Neural progenitor cell (in vitro differentiated cells): ENCODE data around the gene TNFRSF18. TPM values are rescaled to one million over a fixed set of nuclear protein-coding genes. Genes with fewer than 3 reads are reported as not detected.

ENCODE experiments used
- DNase-seq: peaks from one replicate; pipeline ENCODE4 v3.0.0-alpha.2; 2016; ENCODE audit warnings: low spot score
- H2AFZ ChIP-seq: fragments of 200-600 bp; sonication (generic); replicated peaks from 2 replicates; pipeline ENCODE4 v1.6.1; 2016; ENCODE audit warnings: antibody characterized with exemption
- H3F3A ChIP-seq: fragments of 200-600 bp; sonication (generic); 2 replicates; pipeline ENCODE4 v1.6.1; 2016; ENCODE audit warnings: antibody characterized with exemption, low read depth
- H3K27ac ChIP-seq: fragments of 200-600 bp; sonication (generic); 2 replicates; pipeline ENCODE4 v1.5.1; 2016; ENCODE audit warnings: mild to moderate bottlenecking
- H3K27me3 ChIP-seq: fragments of 200-600 bp; sonication (generic); 2 replicates; pipeline ENCODE4 v1.6.1; 2016; ENCODE audit warnings: mild to moderate bottlenecking, moderate library complexity
- H3K36me3 ChIP-seq: fragments of 200-600 bp; sonication (generic); 2 replicates; pipeline ENCODE4 v1.5.1; 2016
- H3K4me1 ChIP-seq: fragments of 200-600 bp; sonication (generic); 2 replicates; pipeline ENCODE4 v1.6.1; 2016; ENCODE audit warnings: mixed run types
- H3K4me2 ChIP-seq: fragments of 200-600 bp; sonication (generic); 2 replicates; pipeline ENCODE4 v1.6.1; 2016
- H3K4me3 ChIP-seq: fragments of 200-600 bp; sonication (generic); 2 replicates; pipeline ENCODE4 v1.5.1; 2016
- H3K79me2 ChIP-seq: fragments of 200-600 bp; sonication (generic); 2 replicates; pipeline ENCODE4 v1.6.1; 2016; ENCODE audit warnings: low read depth
- H3K9ac ChIP-seq: fragments of 200-600 bp; sonication (generic); 2 replicates; pipeline ENCODE4 v1.6.1; 2016
- H3K9me3 ChIP-seq: fragments of 200-600 bp; sonication (generic); 2 replicates; pipeline ENCODE4 v1.5.1; 2016; ENCODE audit warnings: low read depth
- H4K20me1 ChIP-seq: fragments of 200-600 bp; sonication (generic); 2 replicates; pipeline ENCODE4 v1.6.1; 2016; ENCODE audit warnings: low read depth
- H3K27ac Mint-ChIP-seq: 3 replicates; pipeline ENCODE4 v1.8.0; 2021; ENCODE audit warnings: mixed read lengths
- H3K27me3 Mint-ChIP-seq: 2 replicates; pipeline ENCODE4 v1.8.0; 2022; ENCODE audit warnings: low read depth, mild to moderate bottlenecking, inconsistent platforms, moderate library complexity, mixed read lengths; ENCODE audit not compliant: insufficient read depth
- H3K36me3 Mint-ChIP-seq: 3 replicates; pipeline ENCODE4 v1.8.0; 2021; ENCODE audit warnings: mixed read lengths
- H3K4me1 Mint-ChIP-seq: 3 replicates; pipeline ENCODE4 v1.8.0; 2021; ENCODE audit warnings: mixed read lengths
- H3K4me3 Mint-ChIP-seq: 3 replicates; pipeline ENCODE4 v1.8.0; 2021; ENCODE audit warnings: mild to moderate bottlenecking, moderate library complexity, mixed read lengths
- H3K9me3 Mint-ChIP-seq: 3 replicates; pipeline ENCODE4 v1.8.0; 2020; ENCODE audit warnings: mixed read lengths
- CTCF ChIP-seq: fragments of 200-600 bp; sonication (generic); IDR thresholded peaks from 2 replicates; pipeline ENCODE4 v1.5.1; 2017; ENCODE audit warnings: antibody characterized with exemption, mild to moderate bottlenecking
- EZH2 ChIP-seq: fragments of 200-600 bp; sonication (generic); IDR thresholded peaks from 2 replicates; pipeline ENCODE4 v1.6.1; 2017; ENCODE audit warnings: antibody characterized with exemption, mild to moderate bottlenecking, moderate library complexity
- EZH2phosphoT487 ChIP-seq: fragments of 200-600 bp; sonication (generic); IDR thresholded peaks from 2 replicates; pipeline ENCODE4 v1.6.1; 2017; ENCODE audit warnings: antibody characterized with exemption
- total RNA-seq: library from RNA; depleted of rRNA; stranded (reverse); fragments of >200 nt; gene quantifications from 2 replicates; pipeline ENCODE4 v1.2.3, GENCODE V29; 2015; ENCODE audit warnings: low replicate concordance

Gene TNFRSF18
- total RNA-seq, 1 donor from 2014 or later = not detected

- no peaks in the 10 kb centered on the region for H3F3A ChIP-seq
- no peak overlapping the region for H3K27ac ChIP-seq
- Mint-ChIP-seq H3K4me3 (no peak overlapping the region), H3K4me1 (no peaks in the 10 kb centered on the region), H3K27ac (no peak overlapping the region), H3K36me3 (peaks cover 7% of the 10 kb centered on the region), H3K27me3 (peaks cover 5% of the 10 kb centered on the region), H3K9me3 (no peaks in the 10 kb centered on the region)
- H3K9me3 ChIP-seq = no peaks in the 10 kb centered on the region
- TF ChIP-seq EZH2phosphoT487 (no peak), CTCF (no peak), EZH2 (no peak)
- H3K36me3 ChIP-seq = no peaks in the 10 kb centered on the region
- no peak overlapping the region for H3K9ac ChIP-seq
- H3K4me3 ChIP-seq = no peak overlapping the region
- no peaks in the 10 kb centered on the region for H3K79me2 ChIP-seq
- no peaks in the 10 kb centered on the region for H3K27me3 ChIP-seq
- no peak for DNase-seq
- no peak overlapping the region for H2AFZ ChIP-seq
- no peaks in the 10 kb centered on the region for H4K20me1 ChIP-seq
- H3K4me1 ChIP-seq = no peaks in the 10 kb centered on the region
- H3K4me2 ChIP-seq = no peak overlapping the region
These were observed 9.7 kb upstream of the TNFRSF18 start for GRCh38 chr1:1215881-1216605.

- no peak for DNase-seq
- peak overlapping the region; percentile 63 for H3K27ac Mint-ChIP-seq
- H3K9me3 ChIP-seq = no peaks in the 10 kb centered on the region
- no peak overlapping the region for H3K9ac ChIP-seq
- no peak for TF ChIP-seq EZH2
- TF ChIP-seq EZH2phosphoT487 = no peak
- TF ChIP-seq CTCF = no peak
- no peaks in the 10 kb centered on the region for H3K79me2 ChIP-seq
- H3K36me3 Mint-ChIP-seq = peaks cover 2% of the 10 kb centered on the region
- no peak overlapping the region for H3K4me3 Mint-ChIP-seq
- peaks cover 4% of the 10 kb centered on the region for H3K27me3 Mint-ChIP-seq
- H3K4me1 ChIP-seq = no peaks in the 10 kb centered on the region
- no peaks in the 10 kb centered on the region for H3K36me3 ChIP-seq
- no peaks in the 10 kb centered on the region for H4K20me1 ChIP-seq
- no peak overlapping the region for H3K4me3 ChIP-seq
- no peak overlapping the region for H3K4me2 ChIP-seq
- H3F3A ChIP-seq = no peaks in the 10 kb centered on the region
- H3K27ac ChIP-seq = no peak overlapping the region
- H3K27me3 ChIP-seq = no peaks in the 10 kb centered on the region
- H3K4me1 Mint-ChIP-seq = no peaks in the 10 kb centered on the region
- H3K9me3 Mint-ChIP-seq = no peaks in the 10 kb centered on the region
- H2AFZ ChIP-seq = no peak overlapping the region
These were observed 8.8 kb upstream of the TNFRSF18 start for GRCh38 chr1:1215080-1215676.

GRCh38 chr1:1213345-1214265 is 7.2 kb upstream of the TNFRSF18 start, which contains the start of gene TNFRSF4:
Gene TNFRSF4 (minus strand): TSS chr1:1214153. CDS start chr1:1214127, 26 bp downstream.
- H3F3A ChIP-seq = no peaks in the 10 kb centered on the region
- no peak within 1 kb of the TSS for H3K4me2 ChIP-seq
- no peaks in the 10 kb centered on the region for H3K36me3 ChIP-seq
- peaks cover 4% of the 10 kb centered on the region for H3K27me3 Mint-ChIP-seq
- no peak for DNase-seq
- no peak within 1 kb of the TSS for H3K9ac ChIP-seq
- H3K27ac ChIP-seq = no peak within 1 kb of the TSS
- peaks cover 2% of the 10 kb centered on the region for H3K36me3 Mint-ChIP-seq
- TF ChIP-seq EZH2 = no peak
- no peak for TF ChIP-seq CTCF
- no peak for TF ChIP-seq EZH2phosphoT487
- no peaks in the 10 kb centered on the region for H3K4me1 ChIP-seq
- H3K4me1 Mint-ChIP-seq = no peaks in the 10 kb centered on the region
- no peaks in the 10 kb centered on the region for H3K79me2 ChIP-seq
- H4K20me1 ChIP-seq = no peaks in the 10 kb centered on the region
- no peak within 1 kb of the TSS for H2AFZ ChIP-seq
- no peaks in the 10 kb centered on the region for H3K27me3 ChIP-seq
- peak within 1 kb of the TSS; percentile 37 for H3K27ac Mint-ChIP-seq
- H3K9me3 ChIP-seq = no peaks in the 10 kb centered on the region
- H3K4me3 Mint-ChIP-seq = no peak within 1 kb of the TSS
- no peak within 1 kb of the TSS for H3K4me3 ChIP-seq
- H3K9me3 Mint-ChIP-seq = no peaks in the 10 kb centered on the region
